Parathyroid adenoma (tissue), 2 donors: ENCODE data around the gene NUSAP1.
"Not testable (repeated sequence)": the region's sequence is repeated elsewhere in the genome, so short reads cannot be mapped to it uniquely, and the experiment has no call there.

ENCODE experiments used
- H2AFZ ChIP-seq: fragments of 300-600 bp; sonication (generic); one replicate; pipeline ENCODE4 v1.7.0; 2017; ENCODE audit warnings: antibody characterized with exemption, mild to moderate bottlenecking
- H3K27ac ChIP-seq: fragments of 300-600 bp; sonication (generic); one replicate; pipeline ENCODE4 v1.7.0; 2017
- H3K27me3 ChIP-seq: fragments of 300-600 bp; sonication (generic); one replicate; pipeline ENCODE4 v1.7.0; 2017; ENCODE audit warnings: low read length; ENCODE audit not compliant: control insufficient read depth, insufficient read depth
- H3K36me3 ChIP-seq: fragments of 300-600 bp; sonication (generic); one replicate; pipeline ENCODE4 v1.7.0; 2017; ENCODE audit warnings: low read length; ENCODE audit not compliant: control insufficient read depth, insufficient read depth
- H3K4me1 ChIP-seq: fragments of 300-600 bp; sonication (generic); one replicate; pipeline ENCODE4 v1.7.0; 2017; ENCODE audit warnings: control low read depth
- H3K4me2 ChIP-seq: fragments of 300-600 bp; sonication (generic); one replicate; pipeline ENCODE4 v1.7.0; 2017; ENCODE audit warnings: low read length
- H3K4me3 ChIP-seq: fragments of 300-600 bp; sonication (generic); one replicate; pipeline ENCODE4 v1.7.0; 2017; ENCODE audit warnings: low read depth, low read length
- H3K79me2 ChIP-seq: fragments of 300-600 bp; sonication (generic); one replicate; pipeline ENCODE4 v1.7.0; 2017; ENCODE audit warnings: control low read depth
- H3K9ac ChIP-seq: fragments of 300-600 bp; sonication (generic); one replicate; pipeline ENCODE4 v1.7.0; 2017; ENCODE audit warnings: mild to moderate bottlenecking
- H3K9me3 ChIP-seq: fragments of 300-600 bp; sonication (generic); one replicate; pipeline ENCODE4 v1.7.0; 2017; ENCODE audit warnings: low read length; ENCODE audit not compliant: control insufficient read depth
- CTCF ChIP-seq: fragments of 300-600 bp; sonication (generic); IDR thresholded peaks from one replicate; pipeline ENCODE4 v1.7.0; 2017; ENCODE audit warnings: antibody characterized with exemption, mild to moderate bottlenecking
- donor health status: primary hyperparathyroidism.

Gene NUSAP1

GRCh38 chr15:41292521-41292920 is 40.2 kb upstream of the NUSAP1 start:
- H3K36me3 ChIP-seq = no peaks in the 10 kb centered on the region
- TF ChIP-seq CTCF = no peak
- H3K4me1 ChIP-seq = no peaks in the 10 kb centered on the region
- no peak overlapping the region for H3K9ac ChIP-seq
- H3K9me3 ChIP-seq = no peaks in the 10 kb centered on the region
- no peaks in the 10 kb centered on the region for H3K79me2 ChIP-seq
- H3K27me3 ChIP-seq = no peaks in the 10 kb centered on the region
- no peak overlapping the region for H2AFZ ChIP-seq
- H3K4me3 ChIP-seq = no peak overlapping the region
- H3K4me2 ChIP-seq = no peak overlapping the region
- H3K27ac ChIP-seq = no peak overlapping the region

- not testable (repeated sequence) for H3K36me3 ChIP-seq
These were observed 31.5 kb upstream of the NUSAP1 start for GRCh38 chr15:41301139-41301538.

GRCh38 chr15:41301587-41301986 is 31.1 kb upstream of the NUSAP1 start:
- H3K4me1 ChIP-seq = no peaks in the 10 kb centered on the region
- no peak overlapping the region for H3K4me2 ChIP-seq
- H3K36me3 ChIP-seq = no peaks in the 10 kb centered on the region
- no peaks in the 10 kb centered on the region for H3K79me2 ChIP-seq
- no peak for TF ChIP-seq CTCF
- H3K9me3 ChIP-seq = no peaks in the 10 kb centered on the region
- H2AFZ ChIP-seq = no peak overlapping the region
- no peak overlapping the region for H3K9ac ChIP-seq
- H3K4me3 ChIP-seq = no peak overlapping the region
- H3K27me3 ChIP-seq = no peaks in the 10 kb centered on the region
- H3K27ac ChIP-seq = no peak overlapping the region

More at GRCh38 chr15:41301139-41301538, 31.5 kb upstream of the NUSAP1 start:
- not testable (repeated sequence) for H3K4me3 ChIP-seq, H3K27ac ChIP-seq, H3K27me3 ChIP-seq, H3K9ac ChIP-seq, H3K9me3 ChIP-seq, H3K79me2 ChIP-seq, H3K4me1 ChIP-seq, H3K4me2 ChIP-seq, H2AFZ ChIP-seq

GRCh38 chr15:41304149-41304770 is 28.4 kb upstream of the NUSAP1 start:
- no peak overlapping the region for H3K27ac ChIP-seq
- H3K36me3 ChIP-seq = no peaks in the 10 kb centered on the region
- H3K4me2 ChIP-seq = no peak overlapping the region
- no peak for TF ChIP-seq CTCF
- H3K4me1 ChIP-seq = no peaks in the 10 kb centered on the region
- H3K27me3 ChIP-seq = no peaks in the 10 kb centered on the region
- no peaks in the 10 kb centered on the region for H3K79me2 ChIP-seq
- H3K9me3 ChIP-seq = no peaks in the 10 kb centered on the region
- H3K4me3 ChIP-seq = no peak overlapping the region
- no peak overlapping the region for H3K9ac ChIP-seq
- no peak overlapping the region for H2AFZ ChIP-seq

GRCh38 chr15:41307679-41308078 is 25.0 kb upstream of the NUSAP1 start:
- no peak for TF ChIP-seq CTCF
- Histone ChIP-seq H3K9ac (no peak overlapping the region), H3K4me1 (no peaks in the 10 kb centered on the region), H3K9me3 (no peaks in the 10 kb centered on the region), H3K4me3 (no peak overlapping the region), H3K27ac (no peak overlapping the region), H3K79me2 (no peaks in the 10 kb centered on the region), H3K36me3 (no peaks in the 10 kb centered on the region), H3K27me3 (no peaks in the 10 kb centered on the region), H3K4me2 (no peak overlapping the region), H2AFZ (no peak overlapping the region)
